Glutamatergic neuron (in vitro differentiated cells): ENCODE data around the gene MAPK8. TPM values are rescaled to one million over a fixed set of nuclear protein-coding genes. Genes with fewer than 3 reads are reported as not detected.

Experiments used
- DNase-seq: peaks from one replicate; pipeline ENCODE4 v3.0.0; 2022
- H3K27ac Mint-ChIP-seq: one replicate; pipeline ENCODE4 v1.8.0; 2020; ENCODE audit warnings: mild to moderate bottlenecking, mixed read lengths, inconsistent platforms; ENCODE audit not compliant: unreplicated experiment
- H3K27me3 Mint-ChIP-seq: one replicate; pipeline ENCODE4 v1.8.0; 2020; ENCODE audit warnings: mild to moderate bottlenecking, moderate library complexity, mixed read lengths, inconsistent platforms; ENCODE audit not compliant: unreplicated experiment
- H3K36me3 Mint-ChIP-seq: one replicate; pipeline ENCODE4 v1.8.0; 2020; ENCODE audit warnings: mild to moderate bottlenecking, mixed read lengths, inconsistent platforms; ENCODE audit not compliant: unreplicated experiment
- H3K4me1 Mint-ChIP-seq: one replicate; pipeline ENCODE4 v1.8.0; 2020; ENCODE audit warnings: mild to moderate bottlenecking, low read depth, mixed read lengths, inconsistent platforms; ENCODE audit not compliant: unreplicated experiment
- H3K4me3 Mint-ChIP-seq: one replicate; pipeline ENCODE4 v1.8.0; 2020; ENCODE audit warnings: mild to moderate bottlenecking, mixed read lengths, inconsistent platforms; ENCODE audit not compliant: unreplicated experiment
- H3K9me3 Mint-ChIP-seq: one replicate; pipeline ENCODE4 v1.8.0; 2020; ENCODE audit warnings: mild to moderate bottlenecking, moderate library complexity, mixed read lengths, inconsistent platforms; ENCODE audit not compliant: unreplicated experiment
- total RNA-seq: library from RNA; stranded (reverse); fragmentation: NEBNext Ultra II Directional; extraction: Animal tissue kit (Norgen Biotek cat#: 25700); gene quantifications from one replicate; pipeline ENCODE4 v1.2.1, GENCODE V29; 2021; ENCODE audit not compliant: unreplicated experiment
- TF ChIP-seq, protein P1 (sequence below): fragments of 200-600 bp; sonication (generic); IDR thresholded peaks from one replicate; pipeline ENCODE4 v1.5.0; 2021; ENCODE audit not compliant: partially characterized antibody, unreplicated experiment

Gene MAPK8
- total RNA-seq, 1 donor from 2014 or later: 317 TPM

DNA sequence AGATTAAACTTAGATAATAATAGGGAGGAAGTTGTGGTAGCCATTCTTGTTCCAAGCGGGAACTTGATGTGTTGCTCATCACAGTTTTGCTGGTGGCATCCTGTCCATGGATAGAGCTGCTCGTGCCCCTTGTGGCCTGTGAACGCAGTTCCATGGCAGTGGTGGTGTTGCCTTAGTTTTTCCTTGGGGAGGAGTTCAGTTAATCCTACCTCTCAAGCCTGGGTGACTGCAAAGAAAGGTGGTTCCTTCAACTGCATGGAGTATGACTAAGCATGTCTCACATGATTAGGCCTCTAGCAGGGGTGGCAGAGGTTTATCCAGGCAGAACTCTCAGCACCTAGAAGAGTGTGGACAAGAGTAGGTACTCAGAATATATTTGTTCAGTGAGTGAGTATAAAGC, 99.7 kb downstream of the MAPK8 start:
- Mint-ChIP-seq H3K4me1 (peaks cover 2% of the 10 kb centered on the region), H3K36me3 (no peaks in the 10 kb centered on the region), H3K27me3 (no peaks in the 10 kb centered on the region), H3K27ac (no peak overlapping the region), H3K4me3 (no peak overlapping the region), H3K9me3 (no peaks in the 10 kb centered on the region)
- no peak for DNase-seq
- TF ChIP-seq, protein P1, sequence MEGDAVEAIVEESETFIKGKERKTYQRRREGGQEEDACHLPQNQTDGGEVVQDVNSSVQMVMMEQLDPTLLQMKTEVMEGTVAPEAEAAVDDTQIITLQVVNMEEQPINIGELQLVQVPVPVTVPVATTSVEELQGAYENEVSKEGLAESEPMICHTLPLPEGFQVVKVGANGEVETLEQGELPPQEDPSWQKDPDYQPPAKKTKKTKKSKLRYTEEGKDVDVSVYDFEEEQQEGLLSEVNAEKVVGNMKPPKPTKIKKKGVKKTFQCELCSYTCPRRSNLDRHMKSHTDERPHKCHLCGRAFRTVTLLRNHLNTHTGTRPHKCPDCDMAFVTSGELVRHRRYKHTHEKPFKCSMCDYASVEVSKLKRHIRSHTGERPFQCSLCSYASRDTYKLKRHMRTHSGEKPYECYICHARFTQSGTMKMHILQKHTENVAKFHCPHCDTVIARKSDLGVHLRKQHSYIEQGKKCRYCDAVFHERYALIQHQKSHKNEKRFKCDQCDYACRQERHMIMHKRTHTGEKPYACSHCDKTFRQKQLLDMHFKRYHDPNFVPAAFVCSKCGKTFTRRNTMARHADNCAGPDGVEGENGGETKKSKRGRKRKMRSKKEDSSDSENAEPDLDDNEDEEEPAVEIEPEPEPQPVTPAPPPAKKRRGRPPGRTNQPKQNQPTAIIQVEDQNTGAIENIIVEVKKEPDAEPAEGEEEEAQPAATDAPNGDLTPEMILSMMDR: no peak

DNA sequence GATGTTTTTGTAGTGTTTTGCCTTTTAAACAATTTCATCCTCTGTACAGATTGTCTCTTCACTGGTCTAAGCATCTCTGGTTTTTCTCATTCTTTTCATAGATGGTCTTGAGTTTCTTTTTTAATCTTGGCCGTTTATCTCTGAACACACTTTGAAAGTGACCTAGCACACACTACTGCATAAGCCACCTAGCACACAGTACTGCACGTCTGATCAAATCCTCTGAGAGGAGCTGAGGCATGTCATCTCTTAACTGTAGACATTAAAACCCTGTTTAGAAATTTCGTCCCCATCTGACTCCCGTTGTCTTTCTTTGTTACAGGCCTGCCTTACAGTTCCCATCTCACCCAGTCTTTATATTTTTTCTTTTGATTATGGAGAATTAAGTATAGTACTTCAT, 100.2 kb downstream of the MAPK8 start:
- Mint-ChIP-seq H3K27me3 (no peaks in the 10 kb centered on the region), H3K4me1 (no peaks in the 10 kb centered on the region), H3K36me3 (no peaks in the 10 kb centered on the region), H3K27ac (no peak overlapping the region), H3K4me3 (no peak overlapping the region), H3K9me3 (no peaks in the 10 kb centered on the region)
- DNase-seq: no peak
- TF ChIP-seq, protein P1: no peak

DNA sequence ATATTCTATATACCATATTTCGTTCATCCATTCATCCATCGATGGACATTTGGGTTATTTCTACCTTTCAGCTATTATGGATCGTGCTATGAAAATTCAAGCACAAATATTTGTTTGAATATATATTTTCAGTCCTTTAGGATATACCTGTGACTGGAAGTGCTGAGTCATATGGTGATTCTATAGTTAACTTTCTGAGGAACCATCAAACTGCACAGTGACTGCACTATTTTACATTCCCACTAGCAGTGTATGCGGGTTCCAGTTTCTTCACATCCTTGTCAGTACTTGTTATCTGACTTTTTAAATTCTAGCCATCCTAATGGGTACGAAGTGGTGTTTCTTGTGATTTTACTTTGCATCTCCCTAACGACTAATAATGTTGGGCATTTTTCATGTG, 104.0 kb downstream of the MAPK8 start:
- Mint-ChIP-seq H3K27ac (no peak overlapping the region), H3K4me1 (peaks cover 2% of the 10 kb centered on the region), H3K4me3 (no peak overlapping the region), H3K27me3 (peaks cover 1% of the 10 kb centered on the region), H3K36me3 (peaks cover 16% of the 10 kb centered on the region), H3K9me3 (peaks cover 2% of the 10 kb centered on the region)
- DNase-seq: no peak
- TF ChIP-seq, protein P1: no peak

DNA sequence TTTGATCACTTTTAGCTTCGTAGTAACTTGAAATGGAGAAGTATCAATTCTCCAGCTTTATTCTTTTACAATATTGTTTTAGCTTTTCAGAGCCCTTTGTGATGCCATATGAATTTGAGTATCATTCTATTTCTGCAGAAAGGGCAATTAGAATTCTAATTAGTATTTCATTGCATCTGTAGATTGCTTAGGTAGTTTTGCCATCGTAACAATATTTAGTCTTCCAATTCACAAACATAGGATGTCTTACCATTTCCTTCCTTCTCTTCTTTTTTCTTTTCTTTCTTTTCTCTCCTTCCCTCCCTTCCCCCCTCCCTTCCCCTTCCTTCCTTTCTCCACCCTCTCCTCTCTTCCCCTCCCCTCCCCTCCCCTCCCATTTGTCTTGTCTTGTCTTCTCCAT, 105.0 kb downstream of the MAPK8 start:
- Mint-ChIP-seq H3K27ac (no peak overlapping the region), H3K4me1 (peaks cover 2% of the 10 kb centered on the region), H3K36me3 (peaks cover 16% of the 10 kb centered on the region), H3K27me3 (peaks cover 1% of the 10 kb centered on the region), H3K9me3 (peaks cover 2% of the 10 kb centered on the region), H3K4me3 (no peak overlapping the region)
- DNase-seq: no peak
- TF ChIP-seq, protein P1: no peak

DNA sequence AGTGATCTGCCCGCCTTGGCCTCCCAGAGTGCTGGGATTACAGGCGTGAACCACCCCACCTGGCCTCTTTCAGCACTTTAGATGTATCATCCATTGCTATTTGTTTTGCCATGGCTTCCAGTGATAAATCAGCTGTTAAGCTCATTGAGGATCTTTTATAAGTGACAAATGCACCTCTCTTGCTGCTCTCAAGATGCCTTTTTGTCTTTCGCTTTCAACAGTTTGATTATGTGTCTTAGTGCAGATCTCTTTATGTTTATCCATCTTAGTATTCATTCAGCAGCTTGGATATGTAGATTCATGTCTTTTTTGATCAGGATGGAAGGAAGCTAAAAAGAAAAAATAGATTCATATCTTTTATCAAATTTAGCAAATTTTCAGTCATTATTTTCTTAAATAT, 105.6 kb downstream of the MAPK8 start:
- H3K4me1 Mint-ChIP-seq: peaks cover 2% of the 10 kb centered on the region

More for the DNA sequence above, 105.6 kb downstream of the MAPK8 start:
- H3K4me3 Mint-ChIP-seq: no peak overlapping the region
- TF ChIP-seq, protein P1: no peak
- peaks cover 16% of the 10 kb centered on the region for H3K36me3 Mint-ChIP-seq
- H3K9me3 Mint-ChIP-seq: peaks cover 2% of the 10 kb centered on the region
- peaks cover 1% of the 10 kb centered on the region for H3K27me3 Mint-ChIP-seq
- DNase-seq: no peak
- no peak overlapping the region for H3K27ac Mint-ChIP-seq
